ENCODE measurements around the gene KDELR3. TPM values are rescaled to one million over a fixed set of nuclear protein-coding genes. Genes with fewer than 3 reads are reported as not detected.

Gene KDELR3
- total RNA-seq, 1 donor from 2014 or later = 8.3 TPM

- peaks cover 4% of the 10 kb centered on the region for H3K27me3 ChIP-seq (ENCODE audit: low read depth)
- intact Hi-C loops (cut with DNase I) = no loop called here
- H3K4me1 ChIP-seq = no peaks in the 10 kb centered on the region
- ATAC-seq (no peak), DNase-seq (no peak)
- H3K4me3 ChIP-seq = no peak overlapping the region
- TF ChIP-seq CTCF (IDR thresholded peaks at IDR 0.05) = no peak
- H3K9me3 ChIP-seq = no peaks in the 10 kb centered on the region
- no peaks in the 10 kb centered on the region for H3K36me3 ChIP-seq
- H3K27ac ChIP-seq = no peak overlapping the region
These were observed 34.0 kb upstream of the KDELR3 start for GRCh38 chr22:38433871-38434270.

DNA sequence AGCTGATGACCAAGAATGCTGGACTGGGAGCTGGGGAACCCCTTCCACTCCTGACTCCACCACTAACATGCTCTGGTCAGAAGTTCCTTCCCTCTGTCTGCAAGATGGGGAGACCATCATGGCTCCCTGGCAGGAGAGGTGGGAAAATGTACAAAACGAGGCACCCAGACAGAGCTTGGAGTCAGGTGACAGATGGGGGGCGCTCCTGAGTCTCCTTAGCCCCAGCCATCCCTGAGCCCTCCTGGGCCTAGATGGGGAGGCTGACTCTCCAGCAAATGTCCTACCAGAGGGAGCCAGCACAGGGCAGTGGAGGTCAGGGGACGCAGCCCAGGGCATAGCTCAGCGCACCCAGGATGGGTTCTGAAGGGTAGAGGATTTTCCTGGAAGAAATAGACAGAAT is 32.9 kb upstream of the KDELR3 start:
- intact Hi-C loops (cut with DNase I) = no loop called here
- Histone ChIP-seq H3K36me3 (no peaks in the 10 kb centered on the region), H3K27me3 (ENCODE audit: low read depth) (peaks cover 4% of the 10 kb centered on the region), H3K9me3 (no peaks in the 10 kb centered on the region), H3K4me3 (no peak overlapping the region), H3K4me1 (no peaks in the 10 kb centered on the region), H3K27ac (no peak overlapping the region)
- ATAC-seq (no peak), DNase-seq (no peak)
- no peak for TF ChIP-seq CTCF (IDR thresholded peaks at IDR 0.05)

DNA sequence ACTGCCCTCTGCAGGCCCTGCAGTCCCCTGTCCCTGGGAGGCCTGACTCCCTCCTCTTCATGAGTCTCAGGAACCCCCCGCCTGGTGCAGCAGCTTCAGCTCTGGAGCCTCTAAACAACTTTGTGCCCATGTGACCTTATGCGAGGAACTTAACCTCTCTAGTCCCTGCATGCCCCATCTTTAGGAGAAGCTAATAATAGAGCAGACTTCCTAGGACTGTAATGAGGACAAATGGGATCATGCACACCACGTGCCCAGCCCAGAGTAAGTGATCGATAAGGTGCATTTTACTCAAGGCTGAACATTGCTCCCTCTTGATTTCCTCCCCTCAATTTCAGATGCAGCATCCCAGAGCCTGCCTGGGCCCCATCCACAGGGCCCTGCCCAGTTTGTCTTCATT is 31.9 kb upstream of the KDELR3 start:
- no peak overlapping the region for H3K27ac ChIP-seq

GRCh38 chr22:38436629-38437395 is 31.1 kb upstream of the KDELR3 start:
- intact Hi-C loops (cut with DNase I) = no loop called here
- TF ChIP-seq CTCF (IDR thresholded peaks at IDR 0.05) = no peak

More for the DNA sequence above, 31.9 kb upstream of the KDELR3 start:
- Histone ChIP-seq H3K9me3 (no peaks in the 10 kb centered on the region), H3K27me3 (ENCODE audit: low read depth) (peaks cover 4% of the 10 kb centered on the region), H3K4me1 (no peaks in the 10 kb centered on the region), H3K36me3 (no peaks in the 10 kb centered on the region), H3K4me3 (no peak overlapping the region)
- ATAC-seq = no peak
- intact Hi-C loops (cut with DNase I) = no loop called here
- DNase-seq = no peak
- TF ChIP-seq CTCF (IDR thresholded peaks at IDR 0.05) = no peak

DNA sequence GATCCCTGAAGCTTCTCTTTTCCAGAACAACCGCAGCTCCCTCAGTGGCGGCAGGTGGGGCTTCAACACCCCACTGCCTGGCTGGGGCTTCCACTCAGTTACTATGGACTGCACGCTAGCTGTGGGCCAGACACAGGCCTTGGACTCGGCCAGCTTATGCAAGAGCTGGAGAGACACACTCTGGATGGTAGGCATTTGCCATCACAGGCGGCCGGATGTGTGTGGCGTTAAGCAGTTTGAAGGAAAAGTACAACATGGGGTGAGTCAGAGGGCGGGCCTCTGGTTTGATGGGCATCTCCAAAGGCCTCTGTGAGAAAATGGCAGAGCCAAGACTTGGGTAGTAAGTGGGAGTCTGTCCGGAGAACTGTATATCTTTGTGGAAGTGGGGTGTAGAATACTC is 30.5 kb upstream of the KDELR3 start:
- peaks cover 4% of the 10 kb centered on the region for H3K27me3 ChIP-seq (ENCODE audit: low read depth)
- H3K27ac ChIP-seq = no peak overlapping the region
- no peaks in the 10 kb centered on the region for H3K36me3 ChIP-seq
- no peak for DNase-seq
- no peak overlapping the region for H3K4me3 ChIP-seq
- no peak for TF ChIP-seq CTCF (IDR thresholded peaks at IDR 0.05)
- intact Hi-C loops (cut with DNase I) = no loop called here
- H3K4me1 ChIP-seq = no peaks in the 10 kb centered on the region
- H3K9me3 ChIP-seq = no peaks in the 10 kb centered on the region
- no peak for ATAC-seq

More at GRCh38 chr22:38436629-38437395, 31.1 kb upstream of the KDELR3 start:
- Histone ChIP-seq H3K27ac (no peak overlapping the region), H3K4me1 (no peaks in the 10 kb centered on the region), H3K4me3 (no peak overlapping the region), H3K27me3 (ENCODE audit: low read depth) (peaks cover 4% of the 10 kb centered on the region), H3K36me3 (no peaks in the 10 kb centered on the region), H3K9me3 (no peaks in the 10 kb centered on the region)
- DNase-seq = no peak
- ATAC-seq = no peak

Data from lower lobe of right lung (tissue), 2 donors.